ENCODE results near the gene GSS. TPM values are rescaled to one million over a fixed set of nuclear protein-coding genes. Genes with fewer than 3 reads are reported as not detected.

The GSS gene
- total RNA-seq, 4 donors from 2014 or later = 45.7 to 81.8 (median 62.4) TPM

- no peaks in the 10 kb centered on the region for H3K27me3 ChIP-seq
- no peak for TF ChIP-seq POLR2A (IDR thresholded peaks at IDR 0.05)
- no peak for TF ChIP-seq CTCF (IDR thresholded peaks at IDR 0.05)
- H3K4me1 ChIP-seq = peaks cover 4 to 14% of the 10 kb centered on the region in 2 donors
- H3K36me3 ChIP-seq = peaks cover 0 to 7% of the 10 kb centered on the region in 2 donors
- no peak for DNase-seq
- no peak overlapping the region for H3K4me3 ChIP-seq (replicated peaks in 1 of 3)
- intact Hi-C loops (cut with DNase I) = no loop called here
- H3K27ac ChIP-seq = no peak overlapping the region
- H3K9me3 ChIP-seq = no peaks in the 10 kb centered on the region
Observed at GRCh38 chr20:34920055-34920454, 35.6 kb downstream of the GSS start.

DNA sequence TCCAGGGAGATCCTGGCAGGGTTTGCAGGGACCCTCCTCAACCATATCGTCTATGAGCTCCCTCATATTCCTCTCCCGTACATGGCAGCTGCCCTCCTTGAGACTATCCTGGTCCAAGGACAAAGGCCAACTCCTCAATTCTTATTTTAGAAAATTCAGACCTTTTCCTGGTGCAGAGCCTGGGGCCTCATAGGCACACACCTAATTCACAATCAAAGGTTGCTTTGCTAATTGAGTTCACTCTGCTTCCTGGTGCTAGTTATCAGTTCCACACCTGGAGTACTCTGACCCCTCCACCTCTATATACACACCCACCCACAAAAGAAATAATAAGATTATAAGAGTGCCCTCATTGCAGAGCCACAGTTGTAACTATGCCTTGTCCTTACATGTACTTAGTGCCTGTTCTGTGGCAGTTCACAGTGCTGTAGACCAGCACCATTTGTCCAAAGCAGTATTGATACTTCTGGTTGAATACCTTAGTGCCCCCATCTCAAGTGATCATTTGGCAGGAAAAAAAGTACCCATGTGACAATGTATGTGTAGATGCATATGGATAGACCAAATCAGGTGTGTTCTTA lies 38.7 kb downstream of the GSS start:
- Histone ChIP-seq H3K4me1 (no peaks in the 10 kb centered on the region), H3K27me3 (no peaks in the 10 kb centered on the region), H3K27ac (no peak overlapping the region), H3K36me3 (no peaks in the 10 kb centered on the region), H3K9me3 (no peaks in the 10 kb centered on the region), H3K4me3 (replicated peaks in 1 of 3) (no peak overlapping the region)
- TF ChIP-seq CTCF (IDR thresholded peaks at IDR 0.05) (no peak), POLR2A (IDR thresholded peaks at IDR 0.05) (no peak)
- no peak for DNase-seq
- intact Hi-C loops (cut with DNase I) = no loop called here
- WGBS, 2 donors = 81 to 91% methylated on average over 2 of the region's 2 CpGs

GRCh38 chr20:34915749-34916455 lies 39.7 kb downstream of the GSS start:
- 88 to 90% methylated on average over 4 of the region's 4 CpGs for WGBS, 2 donors
- TF ChIP-seq CTCF (IDR thresholded peaks at IDR 0.05) (no peak), POLR2A (IDR thresholded peaks at IDR 0.05) (no peak)
- Histone ChIP-seq H3K36me3 (no peaks in the 10 kb centered on the region), H3K4me3 (replicated peaks in 1 of 3) (no peak overlapping the region), H3K27me3 (no peaks in the 10 kb centered on the region), H3K9me3 (no peaks in the 10 kb centered on the region), H3K4me1 (no peaks in the 10 kb centered on the region), H3K27ac (no peak overlapping the region)
- intact Hi-C loops (cut with DNase I) = no loop called here
- DNase-seq = no peak

DNA sequence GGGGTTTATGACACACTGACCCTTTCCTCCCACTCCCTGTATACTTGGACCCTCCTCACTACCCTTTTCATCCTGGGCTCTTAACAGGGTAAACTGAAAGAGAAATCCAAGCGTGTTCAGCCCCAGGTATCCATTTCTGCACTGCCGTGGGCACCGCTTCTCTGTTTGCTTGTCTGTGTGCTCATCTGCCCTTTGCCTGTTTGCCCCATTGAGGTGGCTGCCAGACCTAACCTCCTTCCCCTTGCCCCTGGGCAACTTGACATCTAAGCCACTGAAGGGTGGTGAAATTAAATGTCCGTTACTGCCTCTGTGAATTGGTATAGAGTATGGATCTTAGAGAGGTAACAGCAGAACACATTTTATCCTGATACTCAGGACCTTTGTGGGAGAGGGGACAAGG lies 40.5 kb downstream of the GSS start:
- TF ChIP-seq POLR2A (IDR thresholded peaks at IDR 0.05) (no peak), CTCF (IDR thresholded peaks at IDR 0.05) (no peak)
- H3K4me1 ChIP-seq = no peaks in the 10 kb centered on the region
- intact Hi-C loops (cut with DNase I) = no loop called here
- no peaks in the 10 kb centered on the region for H3K36me3 ChIP-seq
- WGBS, 2 donors = 97 to 98% methylated on average over 4 of the region's 4 CpGs
- H3K27ac ChIP-seq = no peak overlapping the region
- no peaks in the 10 kb centered on the region for H3K27me3 ChIP-seq
- DNase-seq = no peak
- H3K9me3 ChIP-seq = no peaks in the 10 kb centered on the region
- no peak overlapping the region for H3K4me3 ChIP-seq (replicated peaks in 1 of 3)

Data from thyroid gland (tissue), 4 donors.